Measurements from ENCODE around the gene HPSE2. TPM values are rescaled to one million over a fixed set of nuclear protein-coding genes. Genes with fewer than 3 reads are reported as not detected.

Gene HPSE2
- total RNA-seq, 1 experiment from 2014 or later, result not detected

- TF ChIP-seq SIN3A (IDR thresholded peaks at IDR 0.05; ENCODE audit: borderline replicate concordance, insufficient read depth, low read depth, low read length) (no peak), REST (IDR thresholded peaks at IDR 0.05; ENCODE audit: insufficient read depth in 1 of 2, low read depth in 2 of 2, low read length in 1 of 2) (no peak), CTCF (IDR thresholded peaks at IDR 0.05) (no peak), TCF7L2 (IDR thresholded peaks at IDR 0.05; ENCODE audit: low read depth, low read length) (no peak), POLR2AphosphoS5 (IDR thresholded peaks at IDR 0.05; ENCODE audit: low read depth, low read length) (no peak)
- no TSS peak for BruUV-seq (replicated peaks)
- H3K27ac ChIP-seq (ENCODE audit: low read length), result no peak overlapping the region
- DNase-seq (ENCODE audit: low read depth, low spot score) (no peak), ATAC-seq (no peak)
- no peaks in the 10 kb centered on the region for H3K27me3 ChIP-seq (ENCODE audit: control insufficient read depth, insufficient read depth, low read length)
- H3K36me3 ChIP-seq (ENCODE audit: control insufficient read depth, insufficient read depth, low read length), result no peaks in the 10 kb centered on the region
- ChIA-PET POLR2A (no interaction called here), CTCF (no interaction called here)
- H3K4me1 ChIP-seq (ENCODE audit: control insufficient read depth, insufficient read depth, low read length), result no peaks in the 10 kb centered on the region
- H3K4me3 ChIP-seq (ENCODE audit: low read depth in 2 of 2, low read length in 2 of 2), result no peak overlapping the region
- in situ Hi-C loops (cut with HindIII; ENCODE audit: low pct_unique_long_range_greater_than_20kb, low sequenced_read_pairs) (no loop called here), intact Hi-C loops (cut with micrococcal nuclease; ENCODE audit: unreplicated experiment) (no loop called here)
- no peaks in the 10 kb centered on the region for H3K9me3 ChIP-seq (ENCODE audit: control insufficient read depth, insufficient read depth, low read depth, low read length)
These were observed 388.9 kb downstream of the HPSE2 start for GRCh38 chr10:98846787-98847186.

GRCh38 chr10:98833542-98833941 lies 402.1 kb downstream of the HPSE2 start:
- ChIA-PET POLR2A (no interaction called here), CTCF (no interaction called here)
- DNase-seq (ENCODE audit: low read depth, low spot score), result no peak
- H3K36me3 ChIP-seq (ENCODE audit: control insufficient read depth, insufficient read depth, low read length), result no peaks in the 10 kb centered on the region
- no peaks in the 10 kb centered on the region for H3K9me3 ChIP-seq (ENCODE audit: control insufficient read depth, insufficient read depth, low read depth, low read length)
- TF ChIP-seq TCF7L2 (IDR thresholded peaks at IDR 0.05; ENCODE audit: low read depth, low read length) (no peak), REST (IDR thresholded peaks at IDR 0.05; ENCODE audit: insufficient read depth in 1 of 2, low read depth in 2 of 2, low read length in 1 of 2) (no peak), CTCF (IDR thresholded peaks at IDR 0.05) (no peak), SIN3A (IDR thresholded peaks at IDR 0.05; ENCODE audit: borderline replicate concordance, insufficient read depth, low read depth, low read length) (no peak), POLR2AphosphoS5 (IDR thresholded peaks at IDR 0.05; ENCODE audit: low read depth, low read length) (no peak)
- no peak overlapping the region for H3K27ac ChIP-seq (ENCODE audit: low read length)
- H3K4me1 ChIP-seq (ENCODE audit: control insufficient read depth, insufficient read depth, low read length), result no peaks in the 10 kb centered on the region
- no peaks in the 10 kb centered on the region for H3K27me3 ChIP-seq (ENCODE audit: control insufficient read depth, insufficient read depth, low read length)
- no TSS peak for BruUV-seq (replicated peaks)
- in situ Hi-C loops (cut with HindIII; ENCODE audit: low pct_unique_long_range_greater_than_20kb, low sequenced_read_pairs) (no loop called here), intact Hi-C loops (cut with micrococcal nuclease; ENCODE audit: unreplicated experiment) (no loop called here)
- H3K4me3 ChIP-seq (ENCODE audit: low read depth in 2 of 2, low read length in 2 of 2), result no peak overlapping the region
- ATAC-seq, result no peak
